Mesodermal cell (in vitro differentiated cells): ENCODE measurements around the gene SHMT1. TPM values are rescaled to one million over a fixed set of nuclear protein-coding genes. Genes with fewer than 3 reads are reported as not detected.
"Not testable (repeated sequence)": the region's sequence is repeated elsewhere in the genome, so short reads cannot be mapped to it uniquely, and the experiment has no call there.

ENCODE experiments used
- H3K27ac ChIP-seq: 2 replicates; pipeline ENCODE4 v1.7.0; 2013; ENCODE audit warnings: mild to moderate bottlenecking, low read depth, low read length, moderate library complexity; ENCODE audit not compliant: severe bottlenecking
- H3K36me3 ChIP-seq: 2 replicates; pipeline ENCODE4 v1.7.1; 2013; ENCODE audit warnings: mild to moderate bottlenecking, low read length, moderate library complexity; ENCODE audit not compliant: control insufficient read depth, insufficient read depth
- H3K4me1 ChIP-seq: one replicate; pipeline ENCODE4 v1.7.1; 2013; ENCODE audit warnings: mild to moderate bottlenecking, low read length; ENCODE audit not compliant: insufficient read depth, control insufficient read depth, poor library complexity, severe bottlenecking
- H3K4me3 ChIP-seq: 2 replicates; pipeline ENCODE4 v1.7.0; 2013; ENCODE audit warnings: low read length, control low read depth, mild to moderate bottlenecking; ENCODE audit not compliant: insufficient read depth, poor library complexity, severe bottlenecking; ENCODE audit errors: extremely low read depth
- H3K9me3 ChIP-seq: 2 replicates; pipeline ENCODE4 v1.7.1; 2013; ENCODE audit warnings: mild to moderate bottlenecking, low read length, moderate library complexity; ENCODE audit not compliant: control insufficient read depth
- WGBS, 2 experiments: methylation state at CpG; one replicate each; pipeline ENCODE4 v1.1.5; 2013; ENCODE audit warnings: missing lambda C conversion rate in 2 of 2; ENCODE audit not compliant: insufficient coverage in 2 of 2; 5-methylcytosine and 5-hydroxymethylcytosine counted together
- polyA plus RNA-seq, 2 experiments: library from polyadenylated mRNA; stranded (reverse); fragments of 50-300 nt; gene quantifications; one replicate each; pipeline ENCODE4 v1.2.3, GENCODE V29; 2013

The SHMT1 gene
- 21.2 TPM for polyA plus RNA-seq (2013, experiment 1 of 2)
- 20.7 TPM for polyA plus RNA-seq (2013, experiment 2 of 2)

GRCh38 chr17:18363101-18364049, at the start of gene SHMT1:
Gene SHMT1 (minus strand): TSS chr17:18363550. CDS start chr17:18355981, 7,569 bp downstream.
- Histone ChIP-seq H3K27ac (no peak within 1 kb of the TSS), H3K4me3 (peak within 1 kb of the TSS; percentile 82), H3K36me3 (peaks cover 17% of the 10 kb centered on the region), H3K4me1 (peaks cover 3% of the 10 kb centered on the region), H3K9me3 (no peaks in the 10 kb centered on the region)
- WGBS, 2 experiments, result 0% methylated on average over 44 to 55 of the region's 76 CpGs

GRCh38 chr17:18412001-18412538, 48.7 kb upstream of the SHMT1 start:
- no CpG with 5 or more reads among the region's 32 CpGs for WGBS, 2 experiments
- not testable (repeated sequence) for H3K36me3 ChIP-seq, H3K9me3 ChIP-seq, H3K27ac ChIP-seq, H3K4me1 ChIP-seq
- H3K4me3 ChIP-seq, result peak overlapping the region; percentile 60

GRCh38 chr17:18411377-18411864, 48.1 kb upstream of the SHMT1 start:
- H3K4me3 ChIP-seq, result peak overlapping the region; percentile 60
- H3K36me3 ChIP-seq, H3K9me3 ChIP-seq, H3K4me1 ChIP-seq: not testable (repeated sequence)
- peak overlapping the region; percentile 72 for H3K27ac ChIP-seq
- WGBS, 2 experiments, result 0% methylated on average over 9 to 11 of the region's 25 CpGs

DNA sequence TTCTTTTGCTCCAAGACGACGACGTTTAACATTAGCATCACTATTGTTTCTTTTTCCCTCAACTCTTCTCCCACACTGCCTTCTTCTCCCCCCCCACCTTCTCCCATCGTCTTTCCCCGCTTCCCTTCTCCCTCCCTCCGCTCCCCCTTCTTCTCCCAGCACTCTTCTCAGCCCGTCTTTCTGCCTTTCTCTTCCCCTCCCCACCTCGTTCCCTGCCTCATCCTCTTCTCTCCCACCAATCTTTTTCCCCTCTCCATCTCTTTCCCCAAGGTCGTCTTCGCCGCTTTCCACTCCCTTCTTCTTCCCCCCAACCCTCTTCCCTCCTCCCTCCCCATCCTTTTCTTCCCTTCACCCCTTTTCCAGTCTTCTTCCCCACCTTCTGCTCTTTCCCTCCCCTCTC, 47.4 kb upstream of the SHMT1 start:
- H3K4me3 ChIP-seq, result peak overlapping the region; percentile 60
- not testable (repeated sequence) for H3K36me3 ChIP-seq, H3K4me1 ChIP-seq, H3K27ac ChIP-seq, H3K9me3 ChIP-seq
- WGBS, 2 experiments, result 0 to 1% methylated on average over 8 of the region's 11 CpGs

DNA sequence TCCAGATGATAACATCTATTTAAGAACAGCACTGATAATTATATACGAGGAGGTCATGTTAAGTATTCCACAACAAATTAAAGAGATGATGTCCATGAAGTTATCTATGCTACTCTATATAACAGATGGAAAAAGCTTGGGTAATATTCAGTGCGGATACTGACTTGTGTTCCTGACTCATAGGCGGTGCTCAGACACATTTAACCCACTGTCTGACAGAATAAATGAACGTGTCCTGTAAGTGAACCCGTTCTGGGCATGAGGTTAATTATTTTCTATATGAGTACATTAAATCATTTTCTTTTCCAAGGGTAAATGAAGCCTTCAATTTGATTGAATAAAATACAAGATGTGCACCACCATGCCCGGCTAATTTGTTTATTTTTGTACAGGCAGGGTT, 46.0 kb upstream of the SHMT1 start:
- not testable (repeated sequence) for H3K4me3 ChIP-seq, H3K27ac ChIP-seq, H3K4me1 ChIP-seq, H3K36me3 ChIP-seq, H3K9me3 ChIP-seq
- 100% methylated on average over 2 of the region's 6 CpGs for WGBS, 2 experiments

DNA sequence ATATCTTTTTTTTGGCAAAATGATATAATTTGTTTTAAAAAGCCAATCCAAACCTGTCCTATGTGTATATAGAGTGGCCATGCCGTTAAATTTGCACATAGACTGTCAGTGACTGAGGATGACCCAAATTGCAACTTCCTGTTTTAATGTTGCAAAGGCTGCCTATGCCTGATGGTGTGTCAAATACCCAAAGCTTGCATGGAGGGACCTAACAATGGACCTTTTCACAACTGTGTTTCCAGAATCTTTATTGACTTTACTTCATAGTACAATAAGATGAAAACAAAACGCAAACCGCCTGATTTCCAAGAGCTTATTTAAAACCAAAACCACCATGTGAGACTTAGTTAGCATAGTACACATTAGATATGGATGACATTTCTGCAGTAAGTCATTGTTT, 45.6 kb upstream of the SHMT1 start:
- not testable (repeated sequence) for H3K27ac ChIP-seq, H3K9me3 ChIP-seq, H3K4me1 ChIP-seq, H3K36me3 ChIP-seq, H3K4me3 ChIP-seq
- WGBS, 2 experiments, result 82 to 100% methylated on average over 1 of the region's 3 CpGs

GRCh38 chr17:18403604-18404003, 40.3 kb upstream of the SHMT1 start:
- no CpG with 5 or more reads among the region's 5 CpGs for WGBS, 2 experiments
- not testable (repeated sequence) for H3K4me1 ChIP-seq, H3K36me3 ChIP-seq, H3K4me3 ChIP-seq, H3K9me3 ChIP-seq, H3K27ac ChIP-seq

DNA sequence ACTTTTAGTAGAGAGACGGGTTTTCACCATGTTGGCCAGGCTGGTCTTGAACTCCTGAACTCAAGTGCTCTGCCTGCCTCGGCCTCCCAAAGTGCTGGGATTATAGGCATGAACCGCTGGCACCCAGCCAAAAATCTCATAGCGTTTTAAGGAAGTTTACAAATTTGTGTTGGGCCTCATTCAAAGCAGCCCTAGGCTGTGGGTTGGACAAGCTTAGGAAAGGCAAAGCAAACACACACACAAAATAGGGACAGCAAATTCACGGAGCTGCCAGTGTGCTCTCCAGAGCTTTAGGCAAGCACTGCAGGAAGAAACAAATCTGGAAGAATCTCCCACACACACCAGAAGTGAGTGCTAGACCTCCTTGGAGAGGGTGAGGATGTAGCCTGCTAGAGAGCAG, 39.8 kb upstream of the SHMT1 start:
- H3K4me1 ChIP-seq, result not testable (repeated sequence)
- WGBS, 2 experiments, result no CpG with 5 or more reads among the region's 5 CpGs

DNA sequence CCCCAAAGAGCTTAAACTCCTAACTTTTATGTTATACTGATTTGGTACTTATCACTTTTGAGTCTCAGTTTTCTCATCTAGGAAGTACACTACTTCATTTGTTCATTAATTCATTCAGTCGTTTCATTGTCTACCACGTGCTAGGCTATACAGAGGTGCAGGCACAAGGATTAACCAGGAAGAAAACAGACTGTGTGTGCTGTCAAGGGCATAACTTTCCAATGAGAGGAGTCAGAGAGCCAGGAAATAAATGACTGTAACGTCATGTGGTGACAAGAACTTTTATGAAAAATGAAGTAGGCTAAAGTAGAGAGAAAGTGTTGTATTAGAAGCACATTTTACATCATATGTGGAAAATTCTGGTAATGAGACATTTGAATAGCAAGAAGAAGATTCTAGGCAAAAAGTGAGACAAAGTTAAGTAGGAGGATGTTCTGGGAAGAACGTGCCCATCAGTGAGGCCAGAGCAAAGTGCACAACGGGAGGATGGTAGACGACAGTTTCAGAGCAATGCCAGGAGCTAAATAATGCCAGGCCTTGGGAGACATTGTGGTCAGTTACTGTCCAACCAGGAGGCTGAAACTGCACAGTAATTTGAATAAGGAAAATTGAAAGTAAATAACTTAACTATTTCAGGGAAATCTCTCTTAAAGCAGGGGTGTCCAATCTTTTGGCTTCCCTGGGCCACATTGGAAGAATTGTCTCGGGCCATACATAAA, 38.7 kb upstream of the SHMT1 start:
- WGBS, 2 experiments, result 100% methylated on average over 2 of the region's 7 CpGs; no CpG with 5 or more reads in 1 of the 2 experiments
- H3K9me3 ChIP-seq, H3K27ac ChIP-seq, H3K36me3 ChIP-seq, H3K4me1 ChIP-seq, H3K4me3 ChIP-seq: not testable (repeated sequence)

More for the DNA sequence above, 39.8 kb upstream of the SHMT1 start:
- H3K36me3 ChIP-seq, H3K27ac ChIP-seq, H3K4me3 ChIP-seq, H3K9me3 ChIP-seq: not testable (repeated sequence)

DNA sequence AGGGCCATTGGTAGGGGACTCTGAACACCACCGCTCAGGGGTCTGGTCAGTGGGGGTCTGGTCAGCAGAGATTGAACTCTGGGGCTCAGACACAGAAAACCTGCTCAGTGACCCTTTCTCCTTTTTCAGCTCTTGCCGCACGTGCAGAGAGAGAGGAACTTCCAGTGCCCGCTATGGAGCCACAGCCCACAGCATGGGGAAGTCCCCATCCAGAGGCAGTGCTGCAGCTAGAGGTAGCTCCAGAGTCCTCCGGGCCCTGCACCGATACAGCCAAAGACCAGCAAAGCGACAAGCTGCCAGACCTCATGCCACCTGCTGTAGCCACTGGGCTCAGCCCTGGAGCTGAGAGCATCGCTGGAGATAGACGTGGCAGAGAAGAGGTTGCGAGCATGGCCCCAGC, 25.4 kb upstream of the SHMT1 start:
- not testable (repeated sequence) for H3K4me1 ChIP-seq, H3K27ac ChIP-seq, H3K36me3 ChIP-seq, H3K9me3 ChIP-seq, H3K4me3 ChIP-seq
- no CpG with 5 or more reads among the region's 10 CpGs for WGBS, 2 experiments
